ENCODE data around the gene GOLGA8K. TPM values are rescaled to one million over a fixed set of nuclear protein-coding genes. Genes with fewer than 3 reads are reported as not detected.
"Not testable (repeated sequence)": the region's sequence is repeated elsewhere in the genome, so short reads cannot be mapped to it uniquely, and the experiment has no call there.

Gene GOLGA8K
- total RNA-seq (2021) = 0.35 TPM in 1 of 2 replicates, not detected in the other
- percentile 13 among the genes with signal in this experiment for Bru-seq, nascent RNA
- percentile 15 among the genes with signal in this experiment for BruChase-seq, experiment 1, labeled RNA remaining after a 2-hour chase
- BruChase-seq, experiment 2, labeled RNA remaining after a 6-hour chase = percentile 10 among the genes with signal in this experiment
- long read RNA-seq = 0 reads

GRCh38 chr15:32403192-32403591 is at the start of gene GOLGA8K:
Gene GOLGA8K, minus strand, starts transcription at chr15:32403292. Its CDS starts 98 bp downstream, at chr15:32403194.
- BruUV-seq (replicated peaks); CTCF ChIA-PET; H3K79me2 ChIP-seq (ENCODE audit: low read depth); POLR2A ChIA-PET (ENCODE audit: unreplicated experiment); H3K9me3 ChIP-seq (ENCODE audit: insufficient read depth, low read depth); H4K20me1 ChIP-seq (ENCODE audit: insufficient read depth); H2AFZ ChIP-seq; H3K36me3 ChIP-seq (ENCODE audit: low read depth); H3K4me3 ChIP-seq; H3K4me1 ChIP-seq (replicated peaks; ENCODE audit: insufficient read depth); intact Hi-C loops (cut with micrococcal nuclease; ENCODE audit: unreplicated experiment); H3F3A ChIP-seq (ENCODE audit: insufficient read depth, low read depth); H3K4me2 ChIP-seq; H3K27ac ChIP-seq; H3K27me3 ChIP-seq (ENCODE audit: insufficient read depth, low read depth); DNase-seq; H3K9me2 ChIP-seq (ENCODE audit: insufficient read depth): not testable (repeated sequence)

GRCh38 chr15:32440445-32440977 is 37.4 kb upstream of the GOLGA8K start:
- H3K4me3 ChIP-seq; H3K27me3 ChIP-seq (ENCODE audit: insufficient read depth, low read depth); H3K4me1 ChIP-seq (replicated peaks; ENCODE audit: insufficient read depth); H2AFZ ChIP-seq; H3F3A ChIP-seq (ENCODE audit: insufficient read depth, low read depth); H3K36me3 ChIP-seq (ENCODE audit: low read depth); POLR2A ChIA-PET (ENCODE audit: unreplicated experiment); H3K4me2 ChIP-seq; CTCF ChIA-PET; DNase-seq; H3K9me2 ChIP-seq (ENCODE audit: insufficient read depth); intact Hi-C loops (cut with micrococcal nuclease; ENCODE audit: unreplicated experiment); H3K79me2 ChIP-seq (ENCODE audit: low read depth); H3K27ac ChIP-seq; BruUV-seq (replicated peaks); H3K9me3 ChIP-seq (ENCODE audit: insufficient read depth, low read depth); H4K20me1 ChIP-seq (ENCODE audit: insufficient read depth): not testable (repeated sequence)

GRCh38 chr15:32434102-32434963 is 31.2 kb upstream of the GOLGA8K start:
- H4K20me1 ChIP-seq (ENCODE audit: insufficient read depth); intact Hi-C loops (cut with micrococcal nuclease; ENCODE audit: unreplicated experiment); H3K4me3 ChIP-seq; H3K4me2 ChIP-seq; H3F3A ChIP-seq (ENCODE audit: insufficient read depth, low read depth); H2AFZ ChIP-seq; H3K27me3 ChIP-seq (ENCODE audit: insufficient read depth, low read depth); DNase-seq; H3K36me3 ChIP-seq (ENCODE audit: low read depth); POLR2A ChIA-PET (ENCODE audit: unreplicated experiment); H3K9me3 ChIP-seq (ENCODE audit: insufficient read depth, low read depth); H3K4me1 ChIP-seq (replicated peaks; ENCODE audit: insufficient read depth); CTCF ChIA-PET; BruUV-seq (replicated peaks); H3K79me2 ChIP-seq (ENCODE audit: low read depth); H3K9me2 ChIP-seq (ENCODE audit: insufficient read depth); H3K27ac ChIP-seq: not testable (repeated sequence)

DNA sequence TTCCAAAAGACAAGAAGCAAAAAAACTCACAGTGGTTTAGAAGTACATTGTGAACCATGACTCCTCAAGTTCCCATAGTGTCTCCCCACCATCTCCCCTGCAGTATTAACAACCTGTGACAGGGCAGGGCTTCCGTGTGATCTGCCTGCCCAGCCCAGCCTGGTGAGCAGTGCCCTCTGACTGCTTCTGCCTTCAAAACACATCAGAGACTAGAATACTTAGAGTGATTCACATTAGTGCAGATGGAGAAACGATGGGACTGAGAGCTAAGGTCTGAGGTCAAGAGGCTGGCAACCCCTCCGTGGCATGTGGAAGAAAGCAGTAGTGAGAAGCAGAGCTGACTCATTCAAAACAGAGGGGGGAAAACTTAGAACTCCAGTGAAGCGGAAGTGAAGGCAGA is 24.5 kb upstream of the GOLGA8K start:
- H3K4me3 ChIP-seq; POLR2A ChIA-PET (ENCODE audit: unreplicated experiment); BruUV-seq (replicated peaks); H3K36me3 ChIP-seq (ENCODE audit: low read depth); H3K27ac ChIP-seq; H3K9me3 ChIP-seq (ENCODE audit: insufficient read depth, low read depth); H3K4me2 ChIP-seq; DNase-seq; H3K4me1 ChIP-seq (replicated peaks; ENCODE audit: insufficient read depth); H3K9me2 ChIP-seq (ENCODE audit: insufficient read depth); H2AFZ ChIP-seq; H3K27me3 ChIP-seq (ENCODE audit: insufficient read depth, low read depth); H3K79me2 ChIP-seq (ENCODE audit: low read depth); H3F3A ChIP-seq (ENCODE audit: insufficient read depth, low read depth); intact Hi-C loops (cut with micrococcal nuclease; ENCODE audit: unreplicated experiment); CTCF ChIA-PET; H4K20me1 ChIP-seq (ENCODE audit: insufficient read depth): not testable (repeated sequence)

- H3K4me2 ChIP-seq; H3K36me3 ChIP-seq (ENCODE audit: low read depth); intact Hi-C loops (cut with micrococcal nuclease; ENCODE audit: unreplicated experiment); H3K27me3 ChIP-seq (ENCODE audit: insufficient read depth, low read depth); H3F3A ChIP-seq (ENCODE audit: insufficient read depth, low read depth); H3K4me3 ChIP-seq; H3K79me2 ChIP-seq (ENCODE audit: low read depth); H3K4me1 ChIP-seq (replicated peaks; ENCODE audit: insufficient read depth); CTCF ChIA-PET; BruUV-seq (replicated peaks); H3K27ac ChIP-seq; H4K20me1 ChIP-seq (ENCODE audit: insufficient read depth); DNase-seq; POLR2A ChIA-PET (ENCODE audit: unreplicated experiment); H2AFZ ChIP-seq; H3K9me3 ChIP-seq (ENCODE audit: insufficient read depth, low read depth); H3K9me2 ChIP-seq (ENCODE audit: insufficient read depth): not testable (repeated sequence)
Observed at GRCh38 chr15:32426511-32426910, 23.4 kb upstream of the GOLGA8K start.
